HepG2 (cell line): Measurements from ENCODE around the gene RGP1. TPM values are rescaled to one million over a fixed set of nuclear protein-coding genes. Genes with fewer than 3 reads are reported as not detected.

ENCODE experiments used
- CENPBD1 ChIP-seq: sonication (generic); formaldehyde crosslinking; IDR thresholded peaks from 2 replicates; pipeline ENCODE4 v1.8.0; 2022; ENCODE audit warnings: missing genetic modification reagents, low read depth, mild to moderate bottlenecking, borderline replicate concordance
- DDIT3 ChIP-seq: sonication (generic); formaldehyde crosslinking; IDR thresholded peaks from 2 replicates; pipeline ENCODE4 v1.4.0; 2020; ENCODE audit warnings: mild to moderate bottlenecking, missing genetic modification reagents
- HDAC1 ChIP-seq: sonication (generic); formaldehyde crosslinking; IDR thresholded peaks from 2 replicates; pipeline ENCODE4 v1.5.1; 2020; ENCODE audit warnings: mild to moderate bottlenecking, missing genetic modification reagents
- HNF1B ChIP-seq: sonication (generic); formaldehyde crosslinking; IDR thresholded peaks from 2 replicates; pipeline ENCODE4 v1.5.1; 2020; ENCODE audit warnings: mild to moderate bottlenecking, moderate library complexity, missing genetic modification reagents
- IRF1 ChIP-seq: sonication (generic); formaldehyde crosslinking; IDR thresholded peaks from 2 replicates; pipeline ENCODE4 v1.4.0; 2020; ENCODE audit warnings: low read depth, mild to moderate bottlenecking, missing genetic modification reagents
- JUND ChIP-seq: sonication (generic); formaldehyde crosslinking; IDR thresholded peaks from 2 replicates; pipeline ENCODE4 v1.8.0; 2022; ENCODE audit warnings: mild to moderate bottlenecking, missing genetic modification reagents
- KAT2B ChIP-seq: fragments of 150-350 bp; IDR thresholded peaks from 2 replicates; pipeline ENCODE4 v1.6.1; 2014; ENCODE audit warnings: low read depth, low read length, borderline replicate concordance
- MAFG ChIP-seq: sonication (generic); formaldehyde crosslinking; IDR thresholded peaks from 2 replicates; pipeline ENCODE4 v1.5.1; 2020; ENCODE audit warnings: mild to moderate bottlenecking, missing genetic modification reagents
- MTERF4 ChIP-seq: sonication (generic); formaldehyde crosslinking; IDR thresholded peaks from 2 replicates; pipeline ENCODE4 v1.8.0; 2023; ENCODE audit warnings: mild to moderate bottlenecking, missing genetic modification reagents
- PPARG ChIP-seq: conservative IDR thresholded peaks from 2 replicates; pipeline ENCODE4 v1.6.1; 2016; ENCODE audit warnings: missing biosample characterization, missing genetic modification reagents
- ZFP36 ChIP-seq: fragments of 150-350 bp; IDR thresholded peaks from 2 replicates; pipeline ENCODE4 v1.6.1; 2018; ENCODE audit warnings: borderline replicate concordance, low read length, low read depth; ENCODE audit not compliant: partially characterized antibody
- ZNF24 ChIP-seq: fragments of 450-650 bp; IDR thresholded peaks from 2 replicates; pipeline ENCODE4 v1.6.1; 2017; ENCODE audit warnings: antibody characterized with exemption, mild to moderate bottlenecking
- ZNF280D ChIP-seq: sonication (generic); formaldehyde crosslinking; IDR thresholded peaks from 2 replicates; pipeline ENCODE4 v1.5.1; 2020; ENCODE audit warnings: mild to moderate bottlenecking, missing genetic modification reagents
- ZNF3 ChIP-seq: IDR thresholded peaks from 2 replicates; pipeline ENCODE4 v1.7.0; 2017; ENCODE audit warnings: inconsistent platforms
- ZNF30 ChIP-seq: sonication (generic); formaldehyde crosslinking; IDR thresholded peaks from 2 replicates; pipeline ENCODE4 v1.5.0; 2020; ENCODE audit warnings: mild to moderate bottlenecking, missing genetic modification reagents
- ZNF382 ChIP-seq: sonication (generic); formaldehyde crosslinking; IDR thresholded peaks from 2 replicates; pipeline ENCODE4 v1.5.0; 2020; ENCODE audit warnings: missing genetic modification reagents, mild to moderate bottlenecking, borderline replicate concordance
- ZNF770 ChIP-seq: sonication (generic); formaldehyde crosslinking; IDR thresholded peaks from 2 replicates; pipeline ENCODE4 v1.5.0; 2020; ENCODE audit warnings: mild to moderate bottlenecking, missing genetic modification reagents
- ZNF878 ChIP-seq: sonication (generic); formaldehyde crosslinking; IDR thresholded peaks from 2 replicates; pipeline ENCODE4 v1.8.1; 2023; ENCODE audit warnings: mild to moderate bottlenecking, missing genetic modification reagents, moderate library complexity
- ZSCAN22 ChIP-seq: sonication (generic); formaldehyde crosslinking; IDR thresholded peaks from 2 replicates; pipeline ENCODE4 v1.4.0; 2020; ENCODE audit warnings: mild to moderate bottlenecking, missing genetic modification reagents
- polyA plus RNA-seq, 8 experiments: library from polyadenylated mRNA; depleted of rRNA in 3 of 8; stranded (reverse) in 7 of 8; unstranded in 1 of 8; fragments of >200 nt; fragmentation: Illumina TruSeq in 4 of 8; extraction: Trizol in 4 of 8; gene quantifications; 2 replicates each; pipeline versions ENCODE4 v1.2.1 to v1.2.3, GENCODE V29; 2011 to 2016; ENCODE audit warnings: low read depth in 4 of 8, missing spikeins in 1 of 8, mixed read lengths in 1 of 8; ENCODE audit not compliant: insufficient read depth in 1 of 8
- total RNA-seq, 5 experiments: library from RNA; depleted of rRNA; stranded (reverse); fragments of >200 nt; fragmentation: Illumina TruSeq; extraction: Trizol; gene quantifications; 2 replicates each; pipeline ENCODE4 v1.2.3, GENCODE V29; 2016; ENCODE audit warnings: low read depth in 1 of 5

The RGP1 gene
- total and polyA plus RNA-seq, 2 of the 13 experiments (the other 11 are each of a cell fraction or from before 2014, with no cell fraction given): 12.7 to 21.0 TPM

GRCh38 chr9:35756275-35757225, 7.5 kb downstream of the RGP1 start (continued):
- peak; percentile 34; the same call in 1 of the 2 replicates for TF ChIP-seq ZNF280D (CRISPR knock-in tag)
- TF ChIP-seq IRF1 (CRISPR knock-in tag): 0 out of 2 replicates have a peak, but pooled peaks have one; percentile 48
- no peak for TF ChIP-seq ZFP36
- TF ChIP-seq KAT2B: no peak
- peak; percentile 79 for TF ChIP-seq HDAC1 (CRISPR knock-in tag)
- no peak for TF ChIP-seq ZNF382
- no peak; the same call in 1 of the 2 replicates for TF ChIP-seq CENPBD1 (CRISPR knock-in tag)
- peak; percentile 10; the same call in 1 of the 2 replicates for TF ChIP-seq HNF1B (CRISPR knock-in tag)
- TF ChIP-seq JUND (CRISPR knock-in tag): no peak
- no peak for TF ChIP-seq MAFG (CRISPR knock-in tag)
- TF ChIP-seq ZSCAN22 (CRISPR knock-in tag): no peak; the same call in 1 of the 2 replicates
- TF ChIP-seq DDIT3 (CRISPR knock-in tag): no peak
- TF ChIP-seq PPARG: no peak
- no peak for TF ChIP-seq MTERF4 (CRISPR knock-in tag)
- TF ChIP-seq ZNF770 (CRISPR knock-in tag): no peak
- TF ChIP-seq ZNF878 (CRISPR knock-in tag): no peak
- no peak for TF ChIP-seq ZNF24
- no peak for TF ChIP-seq ZNF3 (CRISPR knock-in tag)
- TF ChIP-seq ZNF30 (CRISPR knock-in tag): no peak
